Fibroblast of villous mesenchyme (primary cell): ENCODE results near the gene HOXC11. TPM values are rescaled to one million over a fixed set of nuclear protein-coding genes. Genes with fewer than 3 reads are reported as not detected.

Experiments used
- DNase-seq: peaks from one replicate; pipeline ENCODE4 v3.0.0-alpha.2; 2010; ENCODE audit warnings: low read depth
- H3K4me3 ChIP-seq: 2 replicates; pipeline ENCODE4 v1.5.1; 2011; ENCODE audit warnings: low read depth, mild to moderate bottlenecking, low read length
- CTCF ChIP-seq: IDR thresholded peaks from 2 replicates; pipeline ENCODE4 v1.5.1; 2012; ENCODE audit warnings: low read depth, mild to moderate bottlenecking, low read length; ENCODE audit not compliant: insufficient read depth
- total RNA-seq: library from RNA; depleted of rRNA; stranded (reverse); fragments of >200 nt; gene quantifications from 2 replicates; pipeline ENCODE4 v1.2.3, GENCODE V29; 2012

HOXC11 gene
- total RNA-seq, 1 donor, result 0.86 TPM

- H3K4me3 ChIP-seq, result peak overlapping the region; percentile 83
- TF ChIP-seq CTCF, result no peak
- DNase-seq, result no peak
Observed at GRCh38 chr12:53998110-53998899, 25.4 kb downstream of the HOXC11 start.

- peak; percentile 3 for TF ChIP-seq CTCF
- peak overlapping the region; percentile 83 for H3K4me3 ChIP-seq
- DNase-seq, result no peak
Observed at GRCh38 chr12:53998900-53999236, 25.9 kb downstream of the HOXC11 start.

GRCh38 chr12:53999559-54000115 is 26.7 kb downstream of the HOXC11 start:
- H3K4me3 ChIP-seq, result peak overlapping the region; percentile 83
- DNase-seq, result peak; percentile 89
- TF ChIP-seq CTCF, result no peak

GRCh38 chr12:54000116-54001114 is 27.5 kb downstream of the HOXC11 start, which contains the start of gene HOXC9:
TSS of gene HOXC9 (plus strand) at chr12:54000161. CDS start at chr12:54000189, 28 bp downstream.
- H3K4me3 ChIP-seq, result peak within 1 kb of the TSS; percentile 83
- no peak for TF ChIP-seq CTCF
- no peak for DNase-seq

- peak overlapping the region; percentile 83 for H3K4me3 ChIP-seq
Observed at GRCh38 chr12:54001283-54002187, 28.6 kb downstream of the HOXC11 start.

More at GRCh38 chr12:54001283-54002187, 28.6 kb downstream of the HOXC11 start:
- no peak for TF ChIP-seq CTCF
- no peak for DNase-seq
